GM19239 (cell line): Measurements from ENCODE around the gene GDF15.
"Not testable (repeated sequence)": the region's sequence is repeated elsewhere in the genome, so short reads cannot be mapped to it uniquely, and the experiment has no call there.

Source experiments
- DNase-seq: peaks from one replicate; pipeline ENCODE4 v3.0.0; 2011; ENCODE audit warnings: low spot score; ENCODE audit not compliant: insufficient read length
- FAIRE-seq: peaks from 2 replicates; lab custom pipeline; 2011; peaks lifted over from hg19 to GRCh38; lab: Jason Lieb, UNC

GDF15 gene

DNA sequence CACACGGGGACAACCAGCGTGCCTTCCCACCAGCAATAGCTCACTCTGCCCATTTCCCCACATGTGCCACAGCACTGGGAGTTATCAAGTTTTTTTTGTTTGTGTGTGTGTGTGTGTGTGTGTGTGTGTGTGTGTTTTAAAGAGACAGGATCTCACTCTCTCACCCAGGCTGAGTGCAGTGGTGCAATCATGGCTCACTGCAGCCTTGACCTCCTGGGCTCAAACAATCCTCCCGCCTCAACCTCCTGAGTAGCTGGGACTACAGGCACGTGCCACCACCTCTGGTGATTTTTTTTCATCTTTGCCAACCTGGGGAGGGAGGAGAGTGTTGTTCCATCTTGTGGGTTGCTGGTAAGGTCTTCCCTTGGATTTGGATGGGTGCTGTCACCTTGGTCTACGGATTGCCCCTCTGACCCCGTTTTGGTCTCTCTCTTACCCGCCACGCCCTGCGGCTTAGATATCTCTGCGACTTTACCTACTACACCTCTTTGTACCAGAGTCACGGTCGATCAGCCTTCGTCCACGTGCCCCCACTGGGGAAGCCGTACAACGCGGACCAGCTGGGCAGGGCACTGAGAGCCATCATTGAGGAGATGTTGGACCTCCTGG is 22.9 kb upstream of the GDF15 start:
- FAIRE-seq (no peak), DNase-seq (no peak)

DNA sequence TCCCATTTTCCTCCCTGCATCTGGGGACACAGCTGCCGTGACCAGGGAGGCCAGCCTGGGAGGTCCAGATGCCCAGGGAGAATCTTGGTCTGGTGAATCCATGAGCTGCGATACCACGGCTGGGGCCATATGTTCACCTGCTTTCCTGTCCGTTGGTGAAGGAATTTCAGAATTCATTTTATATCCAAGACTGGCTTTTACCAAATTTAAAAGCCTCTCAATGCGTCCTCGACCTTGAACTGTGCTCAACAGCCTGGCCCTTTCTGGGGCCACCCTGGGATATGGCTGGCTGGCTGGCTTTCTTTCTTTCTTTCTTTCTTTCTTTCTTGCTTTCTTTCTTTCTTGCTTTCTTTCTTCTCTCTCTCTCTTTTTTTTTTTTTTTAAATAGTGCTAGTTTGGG is 22.2 kb upstream of the GDF15 start:
- FAIRE-seq (no peak), DNase-seq (no peak)

DNA sequence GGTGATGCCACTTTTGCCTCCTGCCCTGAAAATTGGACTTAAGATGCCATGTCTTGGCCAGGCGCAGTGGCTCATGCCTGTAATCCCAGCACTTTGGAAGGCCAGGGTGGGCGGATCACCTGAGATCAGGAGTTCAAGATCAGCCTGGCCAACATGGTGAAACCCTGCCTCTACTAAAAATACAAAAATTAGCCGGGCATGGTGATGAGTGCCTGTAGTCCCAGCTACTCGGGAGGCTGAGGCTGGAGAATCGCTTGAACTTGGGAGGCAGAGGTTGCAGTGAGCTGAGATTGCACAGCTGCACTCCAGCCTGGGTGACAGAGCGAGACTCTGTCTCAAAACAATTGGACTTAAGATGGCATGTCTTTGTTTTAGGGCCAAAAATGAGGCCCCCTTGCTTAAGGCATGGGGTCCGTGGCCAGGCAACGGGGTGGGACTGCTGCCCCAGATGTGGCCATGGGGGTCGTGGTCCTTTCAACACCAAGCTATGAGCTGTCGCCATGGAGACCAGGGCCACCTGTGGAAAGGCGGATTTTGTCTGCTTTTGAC is 21.6 kb upstream of the GDF15 start:
- not testable (repeated sequence) for FAIRE-seq, DNase-seq

DNA sequence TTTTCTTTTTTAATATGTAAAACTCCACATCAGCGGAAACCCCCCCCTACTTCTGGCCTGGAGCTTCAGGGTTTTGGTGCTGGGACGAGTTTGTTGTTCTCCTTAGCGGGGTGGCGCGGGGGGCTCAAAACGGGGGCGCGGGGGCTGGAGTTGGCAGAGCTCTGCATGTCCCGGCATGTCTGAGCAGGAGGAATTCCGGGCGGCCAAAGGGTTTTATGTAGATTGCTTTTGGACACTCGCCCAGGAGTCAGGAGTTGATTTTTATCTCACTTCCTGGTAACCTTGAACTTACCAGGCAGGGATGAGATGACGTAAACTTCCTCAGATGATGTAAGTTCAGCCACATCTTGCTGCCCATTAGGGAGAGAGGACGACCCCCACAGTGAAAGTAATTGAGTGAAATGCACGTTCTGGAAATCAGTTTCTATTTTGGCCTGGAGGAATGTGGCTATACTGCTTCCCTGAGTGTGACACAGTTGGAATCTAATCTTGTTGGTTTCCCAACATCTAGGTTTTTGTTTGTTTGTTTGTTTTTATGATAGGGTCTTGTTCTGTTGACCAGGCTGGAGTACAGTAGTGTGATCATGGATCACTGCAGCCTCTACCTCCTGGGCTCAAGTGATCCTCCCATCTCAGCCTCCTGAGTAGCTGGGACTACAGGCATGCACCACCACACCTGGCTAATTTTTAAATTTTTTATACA is 21.0 kb upstream of the GDF15 start:
- peak; percentile 51 for FAIRE-seq
- peak; percentile 30 for DNase-seq

DNA sequence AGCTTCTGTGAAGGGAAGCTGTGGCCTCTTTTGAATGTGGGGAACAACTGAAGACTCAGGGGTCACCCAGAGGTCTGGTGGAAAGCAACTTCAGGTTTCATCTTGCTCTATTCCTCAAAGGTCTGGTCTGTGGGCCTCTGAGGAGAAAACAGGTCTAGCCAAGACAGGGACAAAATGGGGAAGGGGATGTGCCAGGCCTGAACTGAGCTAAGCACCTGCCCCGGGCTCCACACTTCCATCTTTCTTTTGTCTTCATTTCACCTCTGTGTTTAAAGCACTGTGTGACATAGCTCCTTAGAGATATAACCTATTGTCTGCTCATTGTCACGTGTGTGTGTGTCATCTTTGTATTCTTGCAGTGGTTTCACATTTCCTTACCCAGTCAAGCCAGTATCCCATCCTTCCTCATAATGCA is 19.9 kb upstream of the GDF15 start:
- DNase-seq (no peak), FAIRE-seq (no peak)

DNA sequence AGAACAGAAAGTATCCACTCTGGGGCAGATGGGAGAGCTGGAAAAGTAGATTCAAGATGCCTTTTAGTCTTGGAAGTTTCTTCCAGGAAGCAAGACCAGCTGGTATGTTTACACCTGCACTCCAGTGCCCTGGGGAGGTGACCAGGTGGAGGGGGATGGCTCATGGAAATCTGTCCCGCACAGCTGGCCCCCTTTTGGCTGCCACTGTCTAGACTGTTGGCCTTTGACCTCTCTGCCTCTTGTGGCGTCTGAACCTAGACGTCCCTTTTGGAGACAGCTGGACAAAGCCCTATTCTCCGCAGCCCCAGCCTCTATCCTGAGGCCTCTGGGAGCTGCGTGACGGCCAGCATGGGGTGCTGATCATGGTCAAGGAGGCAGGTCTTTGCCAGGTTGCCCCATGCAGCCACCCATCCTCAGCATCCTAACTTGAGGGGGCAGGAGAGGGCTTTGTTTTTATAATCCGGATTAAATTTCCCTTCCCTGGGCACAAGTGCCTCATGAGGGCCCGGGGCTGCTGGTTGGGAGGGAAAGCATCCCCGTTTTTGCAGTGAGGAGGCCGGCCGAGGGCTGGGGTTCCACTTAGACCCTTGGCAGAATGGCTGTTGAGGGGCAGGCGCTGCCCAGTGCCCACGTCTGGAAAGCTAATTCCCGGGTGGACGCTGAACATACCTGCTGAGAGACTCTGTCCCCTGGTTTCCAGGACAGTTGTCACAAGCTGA is 17.3 kb upstream of the GDF15 start:
- FAIRE-seq (no peak), DNase-seq (no peak)

DNA sequence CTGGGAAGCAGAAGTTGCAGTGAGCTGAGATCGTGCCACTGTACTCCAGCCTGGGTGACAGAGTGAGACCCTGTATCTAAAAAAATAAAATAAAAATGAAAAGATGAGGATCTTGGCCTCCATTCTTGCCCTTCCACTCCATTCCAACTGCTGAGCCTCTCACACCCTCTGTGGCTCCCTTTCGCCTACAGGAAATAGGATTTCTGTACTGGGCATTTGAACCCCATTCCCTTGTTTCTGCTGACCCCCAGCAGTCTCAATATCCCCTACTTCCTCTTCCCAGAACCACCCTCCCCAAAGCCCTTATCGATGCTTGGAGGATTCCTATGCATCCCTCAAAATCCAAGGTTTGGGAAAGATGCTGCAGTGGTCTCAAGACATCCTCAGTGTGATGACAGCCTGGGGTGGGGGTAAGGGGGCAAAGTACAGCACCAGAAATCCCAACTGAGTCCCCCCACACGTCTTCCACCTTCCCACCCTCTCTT is 12.5 kb upstream of the GDF15 start:
- FAIRE-seq = no peak
- no peak for DNase-seq

DNA sequence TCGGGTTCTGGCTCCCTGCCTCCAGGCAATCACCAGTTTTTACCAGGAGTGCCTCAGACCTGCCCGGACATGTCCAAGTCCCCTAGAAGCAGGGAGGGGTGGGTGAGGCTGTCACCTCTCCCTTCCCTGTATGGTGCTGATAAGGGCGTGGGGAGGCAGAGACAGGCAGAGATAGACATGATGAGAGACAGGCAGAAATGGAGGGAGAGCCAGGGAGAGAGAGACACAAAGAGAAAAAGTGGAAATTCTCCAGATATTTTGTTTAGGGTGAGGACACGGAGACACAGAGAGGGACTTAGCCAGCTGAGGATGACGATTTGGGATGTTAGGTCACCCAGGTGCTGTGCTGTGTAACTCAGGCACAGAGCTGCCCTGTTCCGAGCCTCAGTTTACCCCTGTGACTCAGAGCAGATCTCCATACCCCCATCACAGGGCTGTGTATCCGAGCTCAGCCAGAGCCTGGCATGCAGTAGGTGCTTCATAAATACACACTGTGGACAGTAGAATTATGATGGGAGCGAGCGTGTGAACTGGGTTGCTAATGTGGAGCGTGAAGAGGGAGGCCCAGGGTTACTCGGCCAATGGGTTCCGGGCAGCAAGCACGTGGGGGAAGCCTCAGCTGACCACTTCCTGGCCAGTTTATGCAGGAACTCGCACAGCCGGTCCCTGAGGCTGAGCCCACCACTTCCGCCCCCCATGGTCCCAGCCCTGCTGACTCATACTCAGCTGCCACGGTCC is 11.9 kb upstream of the GDF15 start:
- DNase-seq = peak; percentile 90
- FAIRE-seq = peak; percentile 94

DNA sequence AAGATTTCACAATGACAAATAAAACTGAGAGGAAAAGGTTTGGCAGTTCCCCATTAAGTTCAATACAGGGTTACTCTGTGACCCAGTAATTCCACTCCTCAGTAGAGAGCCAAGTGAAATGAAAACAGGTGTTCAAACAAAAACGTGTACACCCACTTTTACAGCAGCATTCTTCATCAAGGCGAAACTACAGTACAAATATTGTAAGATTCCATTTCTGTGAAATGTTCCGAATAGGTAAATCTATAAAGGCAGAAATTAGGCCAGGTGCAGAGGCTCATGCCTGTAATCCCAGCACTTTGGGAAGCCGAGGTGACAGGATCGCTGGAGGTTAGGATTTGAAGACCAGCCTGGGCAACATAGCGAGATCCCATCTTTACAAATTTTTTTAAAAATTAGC is 8.9 kb upstream of the GDF15 start:
- FAIRE-seq (no peak), DNase-seq (no peak)

DNA sequence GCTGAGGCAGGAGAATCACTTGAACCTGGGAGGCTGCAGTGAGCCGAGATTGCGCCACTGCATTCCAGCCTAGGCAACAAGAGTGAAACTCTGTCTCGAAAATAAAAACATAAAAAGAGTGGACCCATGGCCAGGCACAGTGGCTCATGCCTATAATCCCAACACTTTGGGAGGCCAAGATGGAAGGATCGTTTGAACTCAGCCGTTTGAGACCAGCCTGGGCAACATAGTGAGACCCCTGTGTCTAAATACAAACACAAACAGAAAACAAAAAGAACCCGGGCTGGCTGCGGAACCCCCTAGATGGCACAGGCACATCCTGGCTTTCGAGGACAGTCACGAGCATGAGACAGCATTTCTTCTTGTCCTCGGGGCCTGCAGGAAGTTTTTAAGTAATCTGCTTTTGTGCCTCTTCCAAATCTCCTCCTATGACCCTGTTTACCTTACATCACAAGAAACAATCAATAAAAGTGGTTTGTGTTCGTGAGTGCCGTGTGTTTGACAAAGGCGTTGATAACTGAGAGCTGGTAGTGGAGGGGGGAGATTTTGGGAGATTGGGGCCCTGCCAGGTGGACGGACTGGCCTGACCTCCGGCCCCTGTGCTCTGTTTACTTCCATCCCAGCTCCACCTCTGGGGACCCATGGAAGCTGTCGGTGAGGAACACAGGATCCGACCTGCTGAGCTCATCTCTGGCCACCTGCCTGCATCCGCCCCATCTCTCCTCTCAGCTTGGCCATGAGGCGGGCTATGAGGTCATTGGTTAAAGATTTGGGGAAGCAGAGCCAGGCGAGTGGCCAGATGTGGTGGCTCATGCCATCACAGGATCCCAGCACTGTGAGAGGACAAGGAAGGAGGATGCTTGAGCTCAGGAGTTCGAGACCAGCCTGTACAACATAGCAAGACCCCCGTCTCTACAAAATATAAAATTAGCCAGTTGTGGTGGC is 5.9 kb upstream of the GDF15 start:
- DNase-seq (no peak), FAIRE-seq (no peak)

DNA sequence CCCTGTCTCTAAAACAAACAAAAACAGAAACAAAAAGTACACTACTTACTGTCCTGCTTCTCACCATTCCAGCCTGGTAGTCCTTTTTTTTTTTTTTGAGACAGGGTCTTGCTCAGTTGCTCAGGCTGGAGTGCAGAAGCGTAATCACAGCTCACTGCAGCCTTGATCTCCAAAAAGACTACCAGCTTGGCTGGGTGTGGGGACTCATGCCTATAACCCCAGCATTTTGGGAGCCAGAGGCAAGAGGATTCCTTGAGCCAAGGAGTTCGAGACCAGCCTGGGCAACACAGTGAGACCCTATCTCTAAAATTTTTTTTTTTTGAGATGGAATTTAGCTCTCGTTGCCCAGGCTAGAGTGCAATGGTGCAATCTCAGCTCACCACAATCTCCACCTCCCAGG is 5.1 kb upstream of the GDF15 start:
- FAIRE-seq (no peak), DNase-seq (no peak)

DNA sequence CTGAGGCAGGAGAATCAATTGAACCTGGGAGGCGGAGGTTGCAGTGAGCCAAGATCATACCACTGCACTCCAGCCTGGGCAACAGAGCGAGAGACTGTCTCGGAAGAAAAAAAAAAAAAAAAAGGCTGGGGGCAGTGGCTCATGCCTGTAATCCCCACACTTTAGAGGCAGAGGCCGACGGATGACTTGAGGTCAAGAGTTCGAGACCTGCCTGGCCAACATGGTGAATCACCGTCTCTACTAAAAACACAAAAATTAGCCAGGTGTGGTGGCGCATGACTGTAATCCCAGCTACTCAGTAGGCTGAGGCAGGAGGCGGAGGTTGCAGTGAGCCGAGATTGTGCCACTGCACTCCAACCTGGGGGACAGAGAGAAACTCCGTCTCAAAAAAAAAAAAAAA is 2.3 kb upstream of the GDF15 start:
- not testable (repeated sequence) for DNase-seq, FAIRE-seq

DNA sequence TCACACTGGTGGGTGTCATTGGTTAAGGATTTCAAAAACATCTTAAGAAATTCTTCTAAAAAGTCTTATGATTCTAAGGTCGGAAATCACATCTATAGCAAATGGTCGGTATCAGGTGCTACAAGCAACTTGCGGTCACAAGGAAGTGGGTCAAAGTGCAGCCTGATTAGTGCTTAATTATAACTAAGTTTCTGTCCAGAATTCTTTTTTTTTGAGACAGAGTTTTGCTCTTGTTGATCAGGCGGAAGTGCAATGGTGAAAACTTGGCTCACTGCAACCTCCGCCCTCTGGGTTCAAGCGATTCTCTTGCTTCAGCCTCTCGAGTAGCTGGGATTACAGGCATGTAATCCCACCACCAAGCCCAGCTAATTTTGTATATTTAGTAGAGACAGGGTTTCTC is 1.2 kb upstream of the GDF15 start:
- DNase-seq (no peak), FAIRE-seq (no peak)

DNA sequence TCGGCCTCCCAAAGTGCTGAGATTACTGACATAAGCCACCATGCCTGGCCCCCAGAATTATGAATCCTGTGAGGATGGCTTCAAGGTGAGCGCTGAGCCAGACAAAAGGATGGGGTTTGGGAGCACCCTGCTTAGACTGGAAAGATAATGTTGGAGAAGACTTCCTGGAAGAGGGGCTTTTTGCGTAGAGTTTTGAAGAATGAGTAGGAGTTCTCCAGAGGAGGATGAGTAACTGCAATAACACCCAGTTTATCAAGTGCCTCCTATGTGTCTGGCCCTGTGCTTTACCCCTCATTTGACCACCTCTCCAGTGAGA is 641 bp upstream of the GDF15 start:
- DNase-seq (no peak), FAIRE-seq (no peak)

DNA sequence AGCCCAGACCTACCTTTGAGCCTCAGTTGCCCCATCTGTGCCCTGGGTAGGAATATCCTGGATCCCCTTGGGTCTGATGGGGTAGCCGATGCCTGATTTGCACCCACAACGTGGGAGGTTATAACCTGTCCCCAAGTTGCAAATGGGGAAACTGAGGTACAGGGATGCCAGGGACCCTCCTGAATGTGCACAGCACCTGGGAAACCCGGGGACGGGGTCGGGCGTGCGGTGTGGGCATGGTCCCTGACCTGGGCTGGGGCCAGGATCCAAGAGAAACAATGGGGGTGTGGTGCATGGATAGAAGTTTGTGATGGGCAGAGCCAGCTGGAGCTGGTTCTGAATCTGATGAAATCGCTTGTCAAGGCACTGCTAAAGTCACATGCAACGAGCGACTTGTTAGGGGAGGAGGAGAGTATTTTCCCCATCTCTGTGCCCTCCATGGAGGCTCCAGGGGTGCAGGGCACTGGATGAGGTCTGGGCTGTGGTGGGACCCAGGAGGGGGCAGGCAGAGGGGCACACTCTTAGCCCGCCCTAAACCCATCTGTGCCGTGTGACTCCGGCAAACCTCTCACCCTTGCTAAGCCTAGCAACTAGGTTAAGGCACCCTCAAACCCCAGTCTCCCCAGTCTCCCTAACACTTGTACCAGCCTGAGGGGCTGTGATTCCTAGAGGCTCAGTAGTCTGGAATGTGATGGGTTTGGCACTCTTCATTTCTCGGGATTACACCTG is 749 bp downstream of the GDF15 start:
- FAIRE-seq (no peak), DNase-seq (no peak)

DNA sequence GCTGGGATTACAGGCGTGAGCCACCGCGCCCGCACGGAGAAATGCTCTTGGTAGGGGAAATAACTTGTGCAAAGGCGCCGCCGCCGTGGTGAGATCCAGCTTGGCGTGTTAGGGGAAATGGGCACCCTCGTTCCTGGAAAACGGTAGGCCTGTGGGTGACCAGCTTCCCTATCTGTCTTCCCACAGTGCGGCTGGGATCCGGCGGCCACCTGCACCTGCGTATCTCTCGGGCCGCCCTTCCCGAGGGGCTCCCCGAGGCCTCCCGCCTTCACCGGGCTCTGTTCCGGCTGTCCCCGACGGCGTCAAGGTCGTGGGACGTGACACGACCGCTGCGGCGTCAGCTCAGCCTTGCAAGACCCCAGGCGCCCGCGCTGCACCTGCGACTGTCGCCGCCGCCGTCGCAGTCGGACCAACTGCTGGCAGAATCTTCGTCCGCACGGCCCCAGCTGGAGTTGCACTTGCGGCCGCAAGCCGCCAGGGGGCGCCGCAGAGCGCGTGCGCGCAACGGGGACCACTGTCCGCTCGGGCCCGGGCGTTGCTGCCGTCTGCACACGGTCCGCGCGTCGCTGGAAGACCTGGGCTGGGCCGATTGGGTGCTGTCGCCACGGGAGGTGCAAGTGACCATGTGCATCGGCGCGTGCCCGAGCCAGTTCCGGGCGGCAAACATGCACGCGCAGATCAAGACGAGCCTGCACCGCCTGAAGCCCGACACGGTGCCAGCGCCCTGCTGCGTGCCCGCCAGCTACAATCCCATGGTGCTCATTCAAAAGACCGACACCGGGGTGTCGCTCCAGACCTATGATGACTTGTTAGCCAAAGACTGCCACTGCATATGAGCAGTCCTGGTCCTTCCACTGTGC is 2.4 kb downstream of the GDF15 start:
- DNase-seq (peak; percentile 91), FAIRE-seq (peak; percentile 80)

DNA sequence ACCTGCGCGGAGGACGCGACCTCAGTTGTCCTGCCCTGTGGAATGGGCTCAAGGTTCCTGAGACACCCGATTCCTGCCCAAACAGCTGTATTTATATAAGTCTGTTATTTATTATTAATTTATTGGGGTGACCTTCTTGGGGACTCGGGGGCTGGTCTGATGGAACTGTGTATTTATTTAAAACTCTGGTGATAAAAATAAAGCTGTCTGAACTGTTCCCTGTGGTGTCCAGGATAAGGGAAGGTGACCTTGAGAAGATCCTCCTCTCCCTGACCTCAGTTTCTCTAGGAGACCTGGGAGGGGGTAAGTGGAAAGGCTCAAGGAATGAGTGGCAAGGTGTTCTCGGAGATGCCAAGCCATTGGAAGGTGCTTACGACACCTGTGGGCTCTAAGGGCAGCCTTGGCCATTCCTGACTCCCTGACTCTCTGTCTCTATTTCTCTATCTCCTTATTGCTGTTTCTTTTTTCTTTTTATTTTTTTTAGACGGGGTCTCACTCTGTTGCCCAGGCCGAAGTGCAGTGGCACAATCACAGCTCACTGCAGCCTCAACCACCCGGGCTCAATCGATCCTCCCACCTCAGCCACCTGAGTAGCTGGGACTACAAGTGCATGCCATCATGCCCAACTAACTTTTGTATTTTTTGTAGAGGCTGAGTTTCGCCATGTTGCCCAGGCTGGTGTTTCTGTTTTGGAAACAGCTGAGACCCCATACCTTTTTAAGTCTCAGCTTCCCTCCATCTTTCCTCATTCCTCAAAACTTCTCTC is 3.2 kb downstream of the GDF15 start:
- no peak for FAIRE-seq

More for the DNA sequence above, 3.2 kb downstream of the GDF15 start:
- DNase-seq = no peak
